GM23248 (cell line): ENCODE measurements around the gene MTSS2. TPM values are rescaled to one million over a fixed set of nuclear protein-coding genes. Genes with fewer than 3 reads are reported as not detected.

Source experiments
- DNase-seq: peaks from one replicate; pipeline ENCODE4 v3.0.0-alpha.2; 2015
- H2AFZ ChIP-seq: fragments of 200-600 bp; sonication (generic); 2 replicates; pipeline ENCODE4 v1.6.1; 2016; ENCODE audit warnings: antibody characterized with exemption
- H3F3A ChIP-seq: fragments of 200-600 bp; sonication (generic); 2 replicates; pipeline ENCODE4 v1.6.1; 2016; ENCODE audit warnings: mild to moderate bottlenecking, antibody characterized with exemption, mixed run types; ENCODE audit not compliant: insufficient read depth
- H3K27ac ChIP-seq: fragments of 200-600 bp; sonication (generic); 2 replicates; pipeline ENCODE4 v1.5.1; 2016; ENCODE audit warnings: mild to moderate bottlenecking
- H3K27me3 ChIP-seq: fragments of 200-600 bp; sonication (generic); replicated peaks from 2 replicates; pipeline ENCODE4 v1.6.1; 2016; ENCODE audit warnings: mild to moderate bottlenecking; ENCODE audit not compliant: insufficient read depth
- H3K36me3 ChIP-seq: fragments of 200-600 bp; sonication (generic); 2 replicates; pipeline ENCODE4 v1.6.1; 2016; ENCODE audit warnings: low read depth, mild to moderate bottlenecking
- H3K4me1 ChIP-seq: fragments of 200-600 bp; sonication (generic); 2 replicates; pipeline ENCODE4 v1.6.1; 2016; ENCODE audit warnings: mild to moderate bottlenecking; ENCODE audit not compliant: insufficient read depth
- H3K4me2 ChIP-seq: fragments of 200-600 bp; sonication (generic); one replicate; pipeline ENCODE4 v1.6.1; 2016; ENCODE audit warnings: mild to moderate bottlenecking; ENCODE audit not compliant: unreplicated experiment
- H3K4me3 ChIP-seq: fragments of 200-600 bp; sonication (generic); 2 replicates; pipeline ENCODE4 v1.5.1; 2016; ENCODE audit warnings: mild to moderate bottlenecking
- H3K79me2 ChIP-seq: fragments of 200-600 bp; sonication (generic); 2 replicates; pipeline ENCODE4 v1.6.1; 2016; ENCODE audit warnings: mild to moderate bottlenecking; ENCODE audit not compliant: insufficient read depth
- H3K9ac ChIP-seq: fragments of 200-600 bp; sonication (generic); 2 replicates; pipeline ENCODE4 v1.6.1; 2016; ENCODE audit warnings: mild to moderate bottlenecking
- H3K9me2 ChIP-seq: fragments of 200-600 bp; sonication (generic); 2 replicates; pipeline ENCODE4 v1.6.1; 2016; ENCODE audit warnings: mixed run types, mild to moderate bottlenecking, moderate library complexity; ENCODE audit not compliant: insufficient read depth
- H3K9me3 ChIP-seq: fragments of 200-600 bp; sonication (generic); one replicate; pipeline ENCODE4 v1.6.1; 2017; ENCODE audit warnings: low read depth
- H4K20me1 ChIP-seq: fragments of 200-600 bp; sonication (generic); 2 replicates; pipeline ENCODE4 v1.6.0; 2016; ENCODE audit not compliant: insufficient read depth
- EZH2 ChIP-seq: fragments of 200-600 bp; sonication (generic); IDR thresholded peaks from 2 replicates; pipeline ENCODE4 v1.6.1; 2018; ENCODE audit warnings: antibody characterized with exemption, mild to moderate bottlenecking; ENCODE audit not compliant: insufficient read depth, poor library complexity, severe bottlenecking
- EZH2phosphoT487 ChIP-seq: fragments of 200-600 bp; sonication (generic); IDR thresholded peaks from 2 replicates; pipeline ENCODE4 v1.6.1; 2018; ENCODE audit warnings: antibody characterized with exemption, moderate library complexity, mild to moderate bottlenecking, low read depth; ENCODE audit not compliant: insufficient read depth
- WGBS, 2 experiments: methylation state at CpG; one replicate each; pipeline ENCODE4 v1.1.6; 2015 to 2017; ENCODE audit warnings: low lambda C conversion rate in 2 of 2, low coverage in 1 of 2; ENCODE audit errors: missing lambda C conversion rate in 2 of 2; 5-methylcytosine and 5-hydroxymethylcytosine counted together
- in situ Hi-C: fragments of 300-500 bp; cut with MboI; formaldehyde crosslinking; loops from 2 replicates; pipeline ENCODE4 v1.15.0; 2020
- polyA plus RNA-seq: library from polyadenylated mRNA; unstranded; fragments of >200 nt; fragmentation: Nextera tagmentation; extraction: Ambion mirVana; gene quantifications from 2 replicates; pipeline ENCODE4 v1.2.1, GENCODE V29; 2016
- total RNA-seq: library from RNA; depleted of rRNA; stranded (reverse); fragments of >200 nt; shearing (Covaris generic); gene quantifications from 2 replicates; pipeline ENCODE4 v1.2.3, GENCODE V29; 2014

The MTSS2 gene
- total and polyA plus RNA-seq, 2 experiments from 2014 or later = 0.44 to 23.7 TPM

- WGBS, 2 experiments = 45 to 50% methylated on average over 14 of the region's 14 CpGs
- no peak overlapping the region for H3K4me2 ChIP-seq
- H3K27ac ChIP-seq = no peak overlapping the region
These were observed 11.8 kb upstream of the MTSS2 start for GRCh38 chr16:70697594-70698170.

GRCh38 chr16:70696952-70697593 is 11.2 kb upstream of the MTSS2 start:
- no peaks in the 10 kb centered on the region for H4K20me1 ChIP-seq
- in situ Hi-C loops = no loop called here
- TF ChIP-seq EZH2 (no peak), EZH2phosphoT487 (no peak)
- WGBS, 2 experiments = 56 to 57% methylated on average over 19 of the region's 19 CpGs
- no peak overlapping the region for H3K27ac ChIP-seq
- peaks cover 41% of the 10 kb centered on the region for H3K4me1 ChIP-seq
- peaks cover 16% of the 10 kb centered on the region for H3F3A ChIP-seq
- no peak for DNase-seq
- no peaks in the 10 kb centered on the region for H3K36me3 ChIP-seq
- H3K9ac ChIP-seq = peak overlapping the region; percentile 21; the same call in 1 of the 2 replicates
- no peaks in the 10 kb centered on the region for H3K27me3 ChIP-seq
- H3K9me3 ChIP-seq = no peaks in the 10 kb centered on the region
- H3K4me2 ChIP-seq = no peak overlapping the region
- H2AFZ ChIP-seq = no peak overlapping the region
- H3K79me2 ChIP-seq = no peaks in the 10 kb centered on the region
- H3K4me3 ChIP-seq = no peak overlapping the region
- H3K9me2 ChIP-seq = no peaks in the 10 kb centered on the region

More at GRCh38 chr16:70697594-70698170, 11.8 kb upstream of the MTSS2 start:
- Histone ChIP-seq H3K9me3 (no peaks in the 10 kb centered on the region), H3F3A (peaks cover 22% of the 10 kb centered on the region), H3K4me3 (no peak overlapping the region), H3K9me2 (no peaks in the 10 kb centered on the region), H3K79me2 (no peaks in the 10 kb centered on the region), H3K4me1 (peaks cover 41% of the 10 kb centered on the region), H4K20me1 (no peaks in the 10 kb centered on the region), H3K9ac (peak overlapping the region; percentile 21; the same call in 1 of the 2 replicates), H3K36me3 (no peaks in the 10 kb centered on the region), H2AFZ (no peak overlapping the region), H3K27me3 (no peaks in the 10 kb centered on the region)
- peak; percentile 52 for DNase-seq
- in situ Hi-C loops = no loop called here
- TF ChIP-seq EZH2 (no peak), EZH2phosphoT487 (no peak)

- Histone ChIP-seq H3K27ac (no peak overlapping the region), H3K4me1 (peaks cover 43% of the 10 kb centered on the region), H3K79me2 (no peaks in the 10 kb centered on the region), H3K36me3 (no peaks in the 10 kb centered on the region), H3K27me3 (no peaks in the 10 kb centered on the region), H3K4me2 (no peak overlapping the region), H3F3A (peaks cover 9% of the 10 kb centered on the region; the same call in 1 of the 2 replicates), H4K20me1 (no peaks in the 10 kb centered on the region), H3K4me3 (no peak overlapping the region), H3K9ac (no peak overlapping the region), H2AFZ (no peak overlapping the region), H3K9me3 (no peaks in the 10 kb centered on the region), H3K9me2 (no peaks in the 10 kb centered on the region)
- TF ChIP-seq EZH2 = no peak
- TF ChIP-seq EZH2phosphoT487 = no peak
- in situ Hi-C loops = no loop called here
- WGBS, 2 experiments = 94 to 98% methylated on average over 8 of the region's 8 CpGs
- DNase-seq = no peak
These were observed 10.5 kb upstream of the MTSS2 start for GRCh38 chr16:70696355-70696754.

DNA sequence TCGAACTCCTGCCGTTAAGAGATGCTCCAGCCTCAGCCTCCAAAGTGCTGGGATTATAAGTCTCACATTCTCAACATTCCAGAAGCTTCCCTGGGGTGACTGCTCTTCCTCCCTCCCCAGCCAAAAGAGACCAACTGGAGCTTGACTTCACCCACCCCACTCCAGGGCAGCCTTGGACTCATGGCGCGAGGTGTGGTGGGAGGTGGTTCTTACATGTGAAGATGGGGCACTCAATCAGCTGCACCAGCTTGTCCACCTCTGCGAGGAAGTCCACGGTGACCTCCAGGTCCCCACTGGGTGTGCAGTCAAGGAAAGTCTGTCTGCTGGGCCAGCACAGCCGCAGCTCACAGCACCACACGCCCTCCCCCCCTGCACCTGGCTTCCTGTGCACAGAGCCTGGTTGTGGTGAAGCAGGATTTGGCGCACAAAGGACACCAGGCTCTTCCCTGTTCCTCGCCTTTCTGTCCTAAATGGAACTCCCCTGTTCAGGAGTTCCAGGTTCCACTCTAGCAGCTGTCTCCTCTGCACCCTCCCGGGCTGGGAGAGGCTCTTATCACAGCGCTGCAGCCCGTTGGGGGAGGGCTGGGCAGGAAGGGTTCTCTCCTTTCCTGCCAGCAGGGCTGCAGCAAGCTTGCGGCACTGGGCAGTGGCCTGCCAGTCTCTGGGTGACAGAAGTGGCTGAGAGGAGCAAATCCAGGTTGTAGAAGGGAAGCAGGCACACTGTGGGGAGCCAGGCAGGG is 9.6 kb upstream of the MTSS2 start:
- Histone ChIP-seq H3K9ac (no peak overlapping the region), H3K9me3 (no peaks in the 10 kb centered on the region), H3K4me1 (peaks cover 52% of the 10 kb centered on the region), H3K9me2 (no peaks in the 10 kb centered on the region), H3K27me3 (no peaks in the 10 kb centered on the region), H3K4me3 (no peak overlapping the region), H3F3A (peaks cover 9% of the 10 kb centered on the region; the same call in 1 of the 2 replicates), H3K27ac (0 out of 2 replicates have a peak overlapping the region, but pooled peaks have one; percentile 73), H3K4me2 (no peak overlapping the region), H4K20me1 (no peaks in the 10 kb centered on the region), H3K79me2 (no peaks in the 10 kb centered on the region), H3K36me3 (no peaks in the 10 kb centered on the region), H2AFZ (no peak overlapping the region)
- in situ Hi-C loops = no loop called here
- DNase-seq = no peak
- no peak for TF ChIP-seq EZH2
- no peak for TF ChIP-seq EZH2phosphoT487
- 92 to 95% methylated on average over 14 of the region's 14 CpGs for WGBS, 2 experiments
